OCI-LY3 (cell line): ENCODE results near the gene PRSS36.

Source experiments
- H2AFZ ChIP-seq: fragments of 200-600, 300-600 bp; shearing (Covaris generic); 2 replicates; pipeline ENCODE4 v1.6.0; 2014; ENCODE audit warnings: antibody characterized with exemption, low read depth, low read length
- H3K27ac ChIP-seq: fragments of 200-600, 300-600 bp; sonication (generic); 2 replicates; pipeline ENCODE4 v1.5.1; 2014; ENCODE audit warnings: mild to moderate bottlenecking, low read length, moderate library complexity, mixed read lengths
- H3K27me3 ChIP-seq: fragments of 200-600, 300-600 bp; sonication (generic); 2 replicates; pipeline ENCODE4 v1.6.1; 2014; ENCODE audit warnings: low read depth, low read length, mixed read lengths
- H3K36me3 ChIP-seq: fragments of 200-600, 300-600 bp; sonication (generic); replicated peaks from 2 replicates; pipeline ENCODE3; 2014; ENCODE audit warnings: low read depth, low read length, mixed read lengths
- H3K4me1 ChIP-seq: fragments of 300-600, 200-600 bp; sonication (generic); 2 replicates; pipeline ENCODE4 v1.6.1; 2014; ENCODE audit warnings: low read length, mixed read lengths
- H3K4me2 ChIP-seq: fragments of 200-600, 300-600 bp; sonication (generic); 2 replicates; pipeline ENCODE4 v1.6.1; 2014; ENCODE audit warnings: low read length, mixed read lengths
- H3K4me3 ChIP-seq: fragments of 300-600, 200-600 bp; sonication (generic); 2 replicates; pipeline ENCODE4 v1.5.1; 2014; ENCODE audit warnings: antibody characterized with exemption, mild to moderate bottlenecking, low read length, moderate library complexity
- H3K79me2 ChIP-seq: fragments of 300-600, 200-600 bp; shearing (Covaris generic); 2 replicates; pipeline ENCODE4 v1.6.1; 2014; ENCODE audit warnings: mild to moderate bottlenecking, low read length, mixed read lengths
- H3K9ac ChIP-seq: fragments of 300-600, 200-600 bp; shearing (Covaris generic); 2 replicates; pipeline ENCODE4 v1.6.0; 2014; ENCODE audit warnings: mild to moderate bottlenecking, low read length, moderate library complexity
- H3K9me3 ChIP-seq: fragments of 200-600, 300-600 bp; shearing (Covaris generic); 2 replicates; pipeline ENCODE4 v1.6.1; 2014; ENCODE audit warnings: low read length, mixed read lengths; ENCODE audit not compliant: insufficient read depth
- H4K20me1 ChIP-seq: fragments of 200-600, 300-600 bp; sonication (generic); 2 replicates; pipeline ENCODE4 v1.6.1; 2016; ENCODE audit warnings: low read length, mixed read lengths; ENCODE audit not compliant: insufficient read depth
- EZH2phosphoT487 ChIP-seq: fragments of 200-600 bp; shearing (Covaris generic); IDR thresholded peaks from 2 replicates; pipeline ENCODE4 v1.6.1; 2018; ENCODE audit warnings: antibody characterized with exemption, mixed run types, low read depth
- TF ChIP-seq, protein P1 (sequence below): fragments of 200-600, 300-600 bp; sonication (generic); IDR thresholded peaks from 2 replicates; pipeline ENCODE4 v1.5.1; 2014; ENCODE audit warnings: antibody characterized with exemption, low read length, low read depth

Gene PRSS36

DNA sequence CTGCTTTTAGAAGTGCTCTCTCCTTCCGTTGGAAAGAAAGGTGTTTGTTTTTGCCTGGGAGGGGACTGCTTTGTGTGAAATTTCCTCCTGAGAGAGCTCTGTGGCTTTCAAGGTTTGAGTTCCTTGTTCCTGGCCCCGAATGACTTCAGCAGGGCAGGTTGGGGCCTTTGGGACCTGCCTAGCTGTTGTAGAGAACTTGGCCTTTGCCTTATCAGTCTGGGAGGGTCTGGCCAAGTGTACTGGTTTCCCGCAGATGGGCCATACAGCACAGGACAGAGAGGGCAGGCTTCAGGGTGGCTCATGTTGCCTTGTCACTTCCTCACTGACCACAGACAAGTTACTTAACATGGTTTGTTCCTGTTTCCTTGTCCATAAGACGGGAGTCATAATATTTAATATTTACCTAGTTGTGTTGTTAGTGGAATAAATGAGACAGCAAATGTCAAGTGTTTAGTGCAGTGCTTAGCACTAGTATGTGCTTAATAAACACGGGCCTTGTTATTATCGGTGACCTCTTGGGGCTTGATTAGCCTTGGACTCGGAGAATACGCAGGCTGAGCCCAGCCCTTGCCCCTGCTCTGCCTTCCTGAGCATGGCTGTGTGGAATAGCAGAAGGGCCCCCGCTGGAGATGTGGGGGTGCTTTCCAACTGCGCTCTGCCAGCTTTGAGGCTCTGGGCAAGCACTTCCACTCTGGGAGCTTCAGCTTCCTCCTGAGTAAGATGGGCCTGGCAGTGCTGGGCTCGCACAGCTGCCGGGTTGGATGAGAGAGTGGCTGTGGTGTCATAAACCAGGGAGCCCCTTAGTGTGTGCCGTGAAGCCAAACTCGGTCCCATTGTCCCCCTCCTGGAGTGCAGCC is 20.9 kb downstream of the PRSS36 start:
- Histone ChIP-seq H3K27ac (no peak overlapping the region), H3K4me1 (no peaks in the 10 kb centered on the region), H3K27me3 (no peaks in the 10 kb centered on the region), H3K36me3 (no peaks in the 10 kb centered on the region), H3K9me3 (no peaks in the 10 kb centered on the region), H3K79me2 (no peaks in the 10 kb centered on the region), H2AFZ (no peak overlapping the region), H3K4me3 (no peak overlapping the region), H3K9ac (no peak overlapping the region), H3K4me2 (no peak overlapping the region), H4K20me1 (no peaks in the 10 kb centered on the region)
- TF ChIP-seq, protein P1, sequence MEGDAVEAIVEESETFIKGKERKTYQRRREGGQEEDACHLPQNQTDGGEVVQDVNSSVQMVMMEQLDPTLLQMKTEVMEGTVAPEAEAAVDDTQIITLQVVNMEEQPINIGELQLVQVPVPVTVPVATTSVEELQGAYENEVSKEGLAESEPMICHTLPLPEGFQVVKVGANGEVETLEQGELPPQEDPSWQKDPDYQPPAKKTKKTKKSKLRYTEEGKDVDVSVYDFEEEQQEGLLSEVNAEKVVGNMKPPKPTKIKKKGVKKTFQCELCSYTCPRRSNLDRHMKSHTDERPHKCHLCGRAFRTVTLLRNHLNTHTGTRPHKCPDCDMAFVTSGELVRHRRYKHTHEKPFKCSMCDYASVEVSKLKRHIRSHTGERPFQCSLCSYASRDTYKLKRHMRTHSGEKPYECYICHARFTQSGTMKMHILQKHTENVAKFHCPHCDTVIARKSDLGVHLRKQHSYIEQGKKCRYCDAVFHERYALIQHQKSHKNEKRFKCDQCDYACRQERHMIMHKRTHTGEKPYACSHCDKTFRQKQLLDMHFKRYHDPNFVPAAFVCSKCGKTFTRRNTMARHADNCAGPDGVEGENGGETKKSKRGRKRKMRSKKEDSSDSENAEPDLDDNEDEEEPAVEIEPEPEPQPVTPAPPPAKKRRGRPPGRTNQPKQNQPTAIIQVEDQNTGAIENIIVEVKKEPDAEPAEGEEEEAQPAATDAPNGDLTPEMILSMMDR = no peak
- no peak for TF ChIP-seq EZH2phosphoT487

DNA sequence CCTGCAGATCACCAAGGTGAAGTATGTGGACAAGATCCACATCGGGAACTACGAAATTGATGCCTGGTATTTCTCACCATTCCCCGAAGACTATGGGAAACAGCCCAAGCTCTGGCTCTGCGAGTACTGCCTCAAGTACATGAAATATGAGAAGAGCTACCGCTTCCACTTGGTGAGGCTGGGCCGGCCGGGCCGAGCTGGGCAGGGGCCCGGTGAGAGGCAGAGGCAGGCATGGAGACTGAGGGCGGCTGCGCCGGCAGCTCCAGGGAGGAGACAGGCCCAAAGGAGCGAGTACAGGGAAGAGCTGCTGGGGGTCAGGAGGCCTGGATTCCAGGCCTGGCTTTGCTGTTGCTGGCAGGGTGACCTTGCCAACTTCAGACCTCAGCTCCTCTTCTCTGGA is 22.7 kb downstream of the PRSS36 start:
- TF ChIP-seq, protein P1 = no peak
- TF ChIP-seq EZH2phosphoT487 = no peak
- Histone ChIP-seq H3K9me3 (no peaks in the 10 kb centered on the region), H3K9ac (no peak overlapping the region)

DNA sequence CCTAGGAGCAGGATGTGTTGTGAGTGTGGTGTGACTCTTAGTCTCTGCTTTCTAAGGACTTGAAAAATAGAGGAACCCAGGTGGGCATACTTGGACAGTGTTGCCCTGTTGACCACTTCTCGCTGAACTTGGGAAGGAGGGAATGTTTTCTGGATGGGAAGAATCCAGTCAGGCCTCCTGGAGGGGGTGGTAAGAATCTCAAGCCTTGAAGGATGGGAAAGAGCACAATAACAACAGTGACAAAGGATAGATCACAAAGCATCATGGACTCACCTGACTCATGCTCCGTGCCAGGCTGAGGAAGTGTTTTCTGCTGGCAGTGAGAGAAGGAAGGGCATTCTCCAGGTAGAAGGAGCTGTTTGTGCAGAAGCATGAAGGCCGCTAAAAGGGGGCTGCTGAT is 24.0 kb downstream of the PRSS36 start:
- no peaks in the 10 kb centered on the region for H3K4me1 ChIP-seq
- H3K36me3 ChIP-seq = peaks cover 14% of the 10 kb centered on the region
- TF ChIP-seq, protein P1 = no peak
- TF ChIP-seq EZH2phosphoT487 = no peak
- no peaks in the 10 kb centered on the region for H3K9me3 ChIP-seq
- no peaks in the 10 kb centered on the region for H3K27me3 ChIP-seq
- no peak overlapping the region for H3K4me3 ChIP-seq
- H3K4me2 ChIP-seq = no peak overlapping the region
- no peak overlapping the region for H2AFZ ChIP-seq
- no peak overlapping the region for H3K27ac ChIP-seq
- H3K79me2 ChIP-seq = no peaks in the 10 kb centered on the region
- no peak overlapping the region for H3K9ac ChIP-seq
- no peaks in the 10 kb centered on the region for H4K20me1 ChIP-seq

More for the DNA sequence above, 22.7 kb downstream of the PRSS36 start:
- H3K79me2 ChIP-seq = no peaks in the 10 kb centered on the region
- no peak overlapping the region for H3K27ac ChIP-seq
- peaks cover 6% of the 10 kb centered on the region for H3K36me3 ChIP-seq
- H3K4me1 ChIP-seq = no peaks in the 10 kb centered on the region
- no peak overlapping the region for H3K4me3 ChIP-seq
- H4K20me1 ChIP-seq = no peaks in the 10 kb centered on the region
- H2AFZ ChIP-seq = no peak overlapping the region
- no peak overlapping the region for H3K4me2 ChIP-seq
- H3K27me3 ChIP-seq = no peaks in the 10 kb centered on the region

DNA sequence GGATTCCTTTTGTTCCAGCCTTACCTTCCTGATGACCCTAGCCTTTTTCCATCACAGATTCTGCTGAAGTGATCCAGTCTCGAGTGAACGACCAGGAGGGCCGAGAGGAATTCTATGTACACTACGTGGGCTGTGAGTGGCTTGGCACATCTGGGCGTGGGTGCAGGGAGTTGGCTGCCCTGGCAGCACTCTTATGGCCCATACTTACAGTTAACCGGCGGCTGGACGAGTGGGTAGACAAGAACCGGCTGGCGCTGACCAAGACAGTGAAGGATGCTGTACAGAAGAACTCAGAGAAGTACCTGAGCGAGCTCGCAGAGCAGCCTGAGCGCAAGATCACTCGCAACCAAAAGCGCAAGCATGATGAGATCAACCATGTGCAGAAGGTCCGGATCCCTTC is 29.7 kb downstream of the PRSS36 start:
- H3K9me3 ChIP-seq = no peaks in the 10 kb centered on the region
- H3K27me3 ChIP-seq = no peaks in the 10 kb centered on the region
- H4K20me1 ChIP-seq = peaks cover 6% of the 10 kb centered on the region
- no peak for TF ChIP-seq EZH2phosphoT487
- TF ChIP-seq, protein P1 = no peak
- no peak overlapping the region for H2AFZ ChIP-seq
- no peak overlapping the region for H3K9ac ChIP-seq
- no peak overlapping the region for H3K4me2 ChIP-seq
- peaks cover 6% of the 10 kb centered on the region for H3K4me1 ChIP-seq
- H3K36me3 ChIP-seq = peaks cover 25% of the 10 kb centered on the region
- peaks cover 18% of the 10 kb centered on the region for H3K79me2 ChIP-seq
- no peak overlapping the region for H3K4me3 ChIP-seq
- H3K27ac ChIP-seq = no peak overlapping the region
